GM19240 (cell line): ENCODE data around the gene DNAH2.
"Not testable (repeated sequence)": the region's sequence is repeated elsewhere in the genome, so short reads cannot be mapped to it uniquely, and the experiment has no call there.

ENCODE experiments used
- DNase-seq: peaks from one replicate; pipeline ENCODE4 v3.0.0; 2011; ENCODE audit warnings: low spot score; ENCODE audit not compliant: insufficient read length

The DNAH2 gene

DNA sequence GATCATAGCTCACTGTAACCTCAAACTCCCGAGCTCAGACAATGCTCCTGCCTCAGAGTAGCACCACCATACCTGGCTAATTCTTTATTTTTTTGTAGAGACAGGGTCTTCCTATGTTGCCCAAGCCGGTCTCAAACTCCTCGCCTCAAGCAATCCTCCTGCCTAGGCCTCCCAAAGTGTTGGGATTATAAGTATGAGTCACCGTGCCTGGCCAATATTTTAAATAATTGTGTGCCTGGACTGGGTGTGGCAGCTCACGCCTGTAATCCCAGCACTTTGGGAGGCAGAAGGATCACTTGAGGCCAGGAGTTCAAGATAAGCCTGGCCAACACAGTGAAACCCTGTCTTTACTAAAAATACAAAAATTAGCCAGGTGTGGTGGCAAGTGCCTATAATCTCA lies 146.8 kb downstream of the DNAH2 start:
- not testable (repeated sequence) for DNase-seq

DNA sequence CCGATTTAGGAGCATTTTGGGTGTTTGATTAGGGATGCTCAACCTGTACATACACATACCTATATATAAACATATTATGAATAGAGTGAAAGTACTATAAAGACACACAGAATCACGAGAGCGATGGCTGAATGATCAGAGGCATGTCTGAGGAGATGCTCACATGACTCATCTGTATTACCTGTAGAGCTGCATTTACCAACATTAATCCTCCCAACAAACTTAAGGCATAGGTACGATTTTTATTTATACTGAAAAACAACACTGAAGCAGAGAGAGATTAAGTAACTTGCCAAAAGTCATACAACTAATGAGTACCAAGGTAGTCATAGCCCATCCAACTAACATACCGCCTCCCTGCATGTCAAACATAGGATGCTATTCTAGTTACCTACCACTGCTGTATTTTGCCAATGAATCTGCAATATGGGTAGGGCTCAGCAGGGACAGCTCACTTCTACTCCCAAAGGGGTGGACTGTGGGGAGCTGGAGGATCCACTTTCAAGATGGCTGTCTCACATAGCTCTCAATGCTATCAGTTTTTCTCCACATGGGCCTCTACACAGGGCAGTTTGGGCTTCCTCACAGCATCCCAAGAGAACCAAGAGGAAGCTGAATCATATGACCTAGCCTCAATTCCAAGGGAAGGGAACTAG lies 147.6 kb downstream of the DNAH2 start:
- DNase-seq = no peak

DNA sequence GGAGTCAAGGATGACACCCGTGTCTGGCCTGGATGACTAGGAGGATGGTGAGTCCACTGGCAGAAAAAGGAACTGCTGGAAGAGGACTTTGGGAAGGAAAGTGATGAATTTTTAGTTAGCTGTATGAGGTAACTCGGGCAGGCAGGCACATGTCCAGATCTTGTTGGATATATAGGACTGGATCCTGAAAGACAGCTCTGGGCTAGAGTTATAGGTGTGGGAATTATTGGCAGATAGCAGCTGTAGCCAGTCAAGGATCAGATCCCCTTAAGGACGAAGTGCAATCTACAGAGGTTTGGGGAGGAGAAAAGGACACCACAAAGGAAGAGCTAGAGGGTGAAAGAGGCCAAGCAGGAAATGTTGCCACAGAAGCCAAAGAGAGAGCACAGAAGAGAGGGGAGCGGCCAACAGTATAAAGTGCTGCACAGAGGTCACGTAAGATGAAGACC lies 150.4 kb downstream of the DNAH2 start:
- DNase-seq = no peak

DNA sequence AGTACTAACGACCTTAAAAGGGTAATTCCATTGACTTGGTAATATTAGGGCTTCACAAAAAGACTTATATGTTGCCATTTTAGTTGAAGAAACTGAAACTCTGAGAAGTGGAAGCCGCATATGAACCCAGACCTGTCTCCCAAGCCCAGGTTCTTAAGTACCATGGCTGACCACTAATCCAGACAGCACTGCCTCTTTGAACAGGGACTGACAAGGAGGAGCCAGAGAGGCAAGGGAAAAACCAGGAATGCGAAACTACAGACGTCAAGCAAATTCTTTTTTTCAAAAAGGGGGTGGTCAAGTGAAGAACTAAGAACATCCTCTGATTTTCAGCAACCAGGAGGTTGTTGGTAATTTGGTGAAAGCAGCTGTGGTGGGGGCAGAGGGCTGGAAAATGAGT lies 155.5 kb downstream of the DNAH2 start:
- DNase-seq = no peak

DNA sequence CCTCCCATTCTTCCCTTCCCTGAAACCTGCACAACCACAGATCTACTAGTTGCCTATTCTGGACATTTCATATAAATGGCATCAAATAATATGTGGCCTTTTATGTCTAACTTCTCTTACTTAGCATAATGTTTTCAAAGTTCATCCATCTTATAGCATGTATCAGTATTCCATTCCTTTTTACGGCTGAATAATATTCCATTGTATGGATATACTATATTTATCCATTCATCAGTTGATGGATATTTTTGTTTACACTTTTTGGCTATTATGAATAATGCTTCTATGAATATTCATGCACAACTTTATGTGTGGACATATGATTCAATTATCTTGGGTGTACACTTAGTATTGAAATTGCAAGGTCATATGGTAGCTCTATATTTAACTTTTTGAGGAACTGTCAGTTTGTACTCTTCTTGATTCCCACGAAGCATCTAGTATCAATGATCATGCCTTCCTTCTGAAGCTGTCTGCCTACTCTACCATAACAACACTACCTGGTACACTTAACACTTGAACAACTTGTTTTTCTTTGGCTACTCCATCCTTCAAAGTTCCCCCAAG lies 158.3 kb downstream of the DNAH2 start:
- DNase-seq = no peak

DNA sequence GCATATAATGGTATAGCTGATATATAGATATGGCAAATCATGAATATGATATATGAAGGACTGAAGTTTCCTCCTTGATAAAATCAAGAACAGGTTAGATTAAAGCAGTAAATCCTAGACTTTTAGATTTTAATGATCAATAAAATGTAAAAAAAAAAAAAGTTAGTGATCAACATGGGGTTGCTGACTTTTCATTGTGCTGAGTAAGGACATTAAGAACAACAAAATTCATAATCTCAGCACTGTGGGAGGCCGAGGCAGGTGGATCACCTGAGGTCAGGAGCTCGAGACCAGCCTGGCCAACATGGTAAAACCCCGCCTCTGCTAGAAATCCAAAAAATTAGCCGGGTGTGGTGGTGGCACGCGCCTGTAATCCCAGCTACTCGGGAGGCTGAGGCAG lies 160.7 kb downstream of the DNAH2 start:
- no peak for DNase-seq

DNA sequence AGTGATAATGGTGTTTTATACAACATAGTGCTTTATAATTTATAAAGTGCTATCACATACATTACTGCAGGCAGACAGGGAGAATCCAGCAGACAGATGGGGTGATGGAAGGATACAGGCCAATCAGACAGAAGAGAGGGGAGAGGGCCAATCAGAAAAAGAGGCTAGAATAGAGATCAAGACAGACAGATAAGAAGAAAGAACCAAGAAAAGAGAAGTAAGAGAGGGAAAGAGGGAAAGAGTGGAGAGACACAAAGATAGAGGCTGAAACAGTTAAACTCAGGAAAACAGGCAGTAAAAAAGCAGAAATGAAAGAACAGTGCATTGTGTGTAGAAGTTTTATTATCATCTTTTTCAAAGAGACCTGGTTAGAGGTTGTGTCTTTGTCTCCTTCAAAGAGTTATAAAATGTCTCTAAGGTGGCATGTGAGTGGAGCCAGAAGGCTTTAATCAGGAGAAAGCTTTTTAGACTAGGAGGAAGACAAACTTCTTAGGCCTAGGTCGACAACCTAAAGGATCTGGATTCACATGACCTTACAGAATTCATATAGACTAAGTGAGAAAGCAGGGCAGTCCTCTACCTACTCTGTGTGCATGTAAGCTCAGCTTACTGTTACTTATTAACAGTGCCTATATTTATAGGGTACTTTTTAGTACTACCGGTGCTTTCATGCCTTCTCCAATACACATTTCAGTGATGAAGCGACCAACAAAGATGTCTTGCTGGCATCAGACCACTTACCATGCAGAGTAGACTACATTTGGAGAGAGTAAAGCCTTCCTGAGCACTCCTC lies 162.7 kb downstream of the DNAH2 start:
- DNase-seq = no peak

DNA sequence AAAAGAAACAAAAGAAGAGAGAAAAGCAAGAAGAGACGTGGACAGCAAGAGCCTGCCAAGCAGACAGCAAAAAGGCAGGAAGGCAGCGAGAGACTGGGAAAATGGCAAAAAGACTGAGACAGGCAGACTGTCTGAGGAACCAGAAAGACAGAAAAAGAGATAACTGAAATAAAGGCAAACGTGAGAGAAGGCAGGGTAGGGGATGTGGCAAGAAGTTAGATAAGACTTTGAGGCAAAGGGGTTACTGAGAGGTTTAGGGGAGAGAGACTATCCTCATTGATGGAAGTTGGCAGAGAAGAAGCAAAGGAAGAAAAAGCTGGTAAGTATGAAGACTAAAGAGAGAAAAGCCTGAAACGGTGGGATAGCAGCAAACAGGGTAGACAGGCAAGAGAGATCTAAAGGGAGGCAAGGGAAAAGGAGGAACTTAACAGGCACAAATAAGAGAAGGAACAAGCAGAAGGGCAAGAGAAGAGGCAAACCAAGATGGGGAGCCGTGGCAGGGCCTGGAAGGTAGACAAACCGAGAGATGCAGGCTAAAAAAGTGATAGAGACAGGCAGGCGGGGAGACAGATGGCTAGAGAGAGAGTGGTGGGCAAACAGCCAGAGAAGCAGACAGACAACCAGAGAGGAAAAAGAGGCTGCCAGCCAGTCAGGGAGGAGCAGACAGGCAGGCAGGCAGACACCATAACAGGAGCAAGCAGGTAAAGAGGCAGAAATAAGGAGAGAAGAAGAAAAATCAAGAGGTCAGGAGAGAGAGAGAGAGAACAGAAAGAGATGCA lies 163.9 kb downstream of the DNAH2 start:
- no peak for DNase-seq

DNA sequence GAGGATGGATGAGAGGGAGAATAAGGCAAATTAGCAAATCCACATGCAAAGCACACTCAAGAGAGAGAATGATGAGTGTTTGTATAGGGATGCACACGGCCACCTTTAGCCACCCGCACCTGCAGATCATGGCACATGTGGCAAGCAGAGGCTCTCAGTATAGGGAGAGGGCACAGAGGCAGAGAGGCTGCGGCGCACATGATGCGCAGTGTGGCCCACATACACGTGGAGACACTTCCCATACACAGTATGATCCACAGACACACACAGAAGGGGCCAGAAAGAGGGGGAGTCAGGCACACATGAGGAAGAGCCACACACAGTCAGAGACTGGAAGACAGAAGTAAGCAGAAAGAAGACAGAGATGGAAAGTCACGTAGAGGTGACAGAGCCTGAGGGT lies 164.5 kb downstream of the DNAH2 start:
- DNase-seq = no peak

DNA sequence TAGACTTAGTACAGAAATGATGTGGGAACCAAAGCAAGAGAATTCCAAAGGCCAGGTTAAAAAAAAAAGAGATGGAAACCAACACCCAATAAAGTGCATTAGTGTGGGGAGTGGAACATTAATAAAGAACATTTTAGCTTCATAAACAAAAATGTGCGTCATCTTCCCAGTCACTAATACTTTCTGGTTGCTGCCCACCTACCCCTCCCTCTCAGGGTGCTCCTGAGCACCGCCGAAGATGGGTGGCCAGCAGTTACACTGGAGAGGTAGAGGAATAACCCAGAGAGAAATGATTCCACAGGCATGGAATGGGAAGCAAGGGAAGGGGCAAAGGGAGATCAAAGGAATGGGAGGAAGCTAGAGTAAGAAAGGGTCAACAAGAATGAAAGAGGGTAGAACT lies 165.1 kb downstream of the DNAH2 start:
- DNase-seq = no peak
